Measurements from ENCODE around the gene PDE4B.

PDE4B gene

GRCh38 chr1:66286307-66286706, 493.6 kb downstream of the PDE4B start:
- no peak for DNase-seq (ENCODE audit: low spot score)

- DNase-seq (ENCODE audit: low spot score) = no peak
These were observed 495.4 kb downstream of the PDE4B start for GRCh38 chr1:66288048-66288447.

GRCh38 chr1:66290761-66291530, 498.3 kb downstream of the PDE4B start:
- no peak for DNase-seq (ENCODE audit: low spot score)

GRCh38 chr1:66291531-66291864, 498.8 kb downstream of the PDE4B start:
- no peak for DNase-seq (ENCODE audit: low spot score)

- no peak for DNase-seq (ENCODE audit: low spot score)
These were observed 499.6 kb downstream of the PDE4B start for GRCh38 chr1:66292305-66292704.

GRCh38 chr1:66292944-66293343, 500.2 kb downstream of the PDE4B start:
- DNase-seq (ENCODE audit: low spot score) = no peak

- no peak for DNase-seq (ENCODE audit: low spot score)
These were observed 502.1 kb downstream of the PDE4B start for GRCh38 chr1:66294707-66295370.

- DNase-seq (ENCODE audit: low spot score) = no peak
These were observed 503.1 kb downstream of the PDE4B start for GRCh38 chr1:66295803-66296202.

- DNase-seq (ENCODE audit: low spot score) = no peak
These were observed 503.7 kb downstream of the PDE4B start for GRCh38 chr1:66296370-66296769.

GRCh38 chr1:66296951-66297350, 504.3 kb downstream of the PDE4B start:
- no peak for DNase-seq (ENCODE audit: low spot score)

GRCh38 chr1:66298464-66298863, 505.8 kb downstream of the PDE4B start:
- DNase-seq (ENCODE audit: low spot score) = no peak

- no peak for DNase-seq (ENCODE audit: low spot score)
These were observed 507.7 kb downstream of the PDE4B start for GRCh38 chr1:66300280-66300971.

GRCh38 chr1:66300972-66301451, 508.3 kb downstream of the PDE4B start:
- no peak for DNase-seq (ENCODE audit: low spot score)

- DNase-seq (ENCODE audit: low spot score) = no peak
These were observed 509.6 kb downstream of the PDE4B start for GRCh38 chr1:66302184-66302742.

- no peak for DNase-seq (ENCODE audit: low spot score)
These were observed 510.1 kb downstream of the PDE4B start for GRCh38 chr1:66302815-66303214.

GRCh38 chr1:66303646-66304045, 511.0 kb downstream of the PDE4B start:
- DNase-seq (ENCODE audit: low spot score) = no peak

- DNase-seq (ENCODE audit: low spot score) = no peak
These were observed 511.4 kb downstream of the PDE4B start for GRCh38 chr1:66304128-66304527.

- no peak for DNase-seq (ENCODE audit: low spot score)
These were observed 513.2 kb downstream of the PDE4B start for GRCh38 chr1:66305927-66306326.

GRCh38 chr1:66309006-66309741, 516.5 kb downstream of the PDE4B start:
- DNase-seq (ENCODE audit: low spot score) = no peak

GRCh38 chr1:66311092-66311491, 518.4 kb downstream of the PDE4B start:
- no peak for DNase-seq (ENCODE audit: low spot score)

GRCh38 chr1:66311628-66312027, 518.9 kb downstream of the PDE4B start:
- no peak for DNase-seq (ENCODE audit: low spot score)
